HepG2 (cell line): ENCODE data around the gene ZNF302. TPM values are rescaled to one million over a fixed set of nuclear protein-coding genes. Genes with fewer than 3 reads are reported as not detected.
A peak's percentile ranks its signal among the peaks of the same experiment; 100 is the strongest.

ENCODE experiments used
- EEA1 ChIP-seq: sonication (generic); formaldehyde crosslinking; IDR thresholded peaks from 2 replicates; pipeline ENCODE4 v1.5.1; 2020; ENCODE audit warnings: mild to moderate bottlenecking, missing genetic modification reagents, borderline replicate concordance
- GATA4 ChIP-seq: sonication (generic); IDR thresholded peaks from 2 replicates; pipeline ENCODE4 v1.6.1; 2016; ENCODE audit warnings: antibody characterized with exemption, low read depth, borderline replicate concordance
- HBP1 ChIP-seq: IDR thresholded peaks from 2 replicates; pipeline ENCODE4 v1.6.1; 2016; ENCODE audit warnings: low read depth, control low read depth
- HMGA1 ChIP-seq: sonication (generic); formaldehyde crosslinking; conservative IDR thresholded peaks from 2 replicates; pipeline ENCODE4 v1.4.0; 2020; ENCODE audit warnings: missing genetic modification reagents
- HOXD1 ChIP-seq: sonication (generic); formaldehyde crosslinking; IDR thresholded peaks from 2 replicates; pipeline ENCODE4 v1.5.0; 2020; ENCODE audit warnings: missing genetic modification reagents
- IRF1 ChIP-seq: sonication (generic); formaldehyde crosslinking; IDR thresholded peaks from 2 replicates; pipeline ENCODE4 v1.4.0; 2020; ENCODE audit warnings: low read depth, mild to moderate bottlenecking, missing genetic modification reagents
- IRF2 ChIP-seq: IDR thresholded peaks from 2 replicates; pipeline ENCODE4 v1.6.1; 2018; ENCODE audit warnings: missing genetic modification reagents, missing compliant biosample characterization
- KAT7 ChIP-seq: IDR thresholded peaks from 2 replicates; pipeline ENCODE4 v1.6.1; 2018; ENCODE audit warnings: borderline replicate concordance, missing compliant biosample characterization
- MED1 ChIP-seq: sonication (generic); formaldehyde crosslinking; IDR thresholded peaks from 2 replicates; pipeline ENCODE4 v1.4.0; 2020; ENCODE audit warnings: missing genetic modification reagents
- MIER2 ChIP-seq: IDR thresholded peaks from 2 replicates; pipeline ENCODE4 v1.6.1; 2016; ENCODE audit warnings: missing biosample characterization, missing genetic modification reagents
- MTA3 ChIP-seq: sonication (generic); formaldehyde crosslinking; IDR thresholded peaks from 2 replicates; pipeline ENCODE4 v1.4.0; 2020; ENCODE audit warnings: missing genetic modification reagents
- NFRKB ChIP-seq: fragments of 450-650 bp; IDR thresholded peaks from 2 replicates; pipeline ENCODE4 v1.6.1; 2017
- POLR2AphosphoS5 ChIP-seq: IDR thresholded peaks from 2 replicates; pipeline ENCODE4 v1.6.1; 2012; ENCODE audit warnings: low read depth, low read length
- PRPF4 ChIP-seq: fragments of 200-400 bp; formaldehyde crosslinking; IDR thresholded peaks from 2 replicates; pipeline ENCODE4 v1.6.1; 2016; ENCODE audit warnings: low read length, low read depth; ENCODE audit not compliant: poor library complexity, severe bottlenecking
- PTBP1 ChIP-seq: fragments of 200-400 bp; formaldehyde crosslinking; IDR thresholded peaks from 2 replicates; pipeline ENCODE4 v1.6.1; 2018; ENCODE audit warnings: low read length, low read depth; ENCODE audit not compliant: poor library complexity, severe bottlenecking
- SALL1 ChIP-seq: sonication (generic); formaldehyde crosslinking; IDR thresholded peaks from 2 replicates; pipeline ENCODE4 v1.8.0; 2022; ENCODE audit warnings: mild to moderate bottlenecking, missing genetic modification reagents
- TAF1 ChIP-seq: sonication (generic); formaldehyde crosslinking; IDR thresholded peaks from 2 replicates; pipeline ENCODE4 v1.4.0; 2020; ENCODE audit warnings: missing genetic modification reagents
- THRA ChIP-seq: sonication (generic); formaldehyde crosslinking; IDR thresholded peaks from 2 replicates; pipeline ENCODE4 v1.4.0; 2020; ENCODE audit warnings: missing genetic modification reagents, borderline replicate concordance
- WIZ ChIP-seq: sonication (generic); formaldehyde crosslinking; IDR thresholded peaks from 2 replicates; pipeline ENCODE4 v1.5.1; 2020; ENCODE audit warnings: mild to moderate bottlenecking, missing genetic modification reagents
- YEATS2 ChIP-seq: sonication (generic); formaldehyde crosslinking; IDR thresholded peaks from 2 replicates; pipeline ENCODE4 v1.4.0; 2020; ENCODE audit warnings: missing genetic modification reagents, borderline replicate concordance
- ZFP36 ChIP-seq: fragments of 150-350 bp; IDR thresholded peaks from 2 replicates; pipeline ENCODE4 v1.6.1; 2018; ENCODE audit warnings: borderline replicate concordance, low read length, low read depth; ENCODE audit not compliant: partially characterized antibody
- ZFY ChIP-seq: sonication (generic); formaldehyde crosslinking; IDR thresholded peaks from 2 replicates; pipeline ENCODE4 v1.4.0; 2020; ENCODE audit warnings: missing genetic modification reagents
- ZNF17 ChIP-seq: sonication (generic); formaldehyde crosslinking; IDR thresholded peaks from 2 replicates; pipeline ENCODE4 v1.5.0; 2020; ENCODE audit warnings: mild to moderate bottlenecking, missing genetic modification reagents
- ZNF383 ChIP-seq: sonication (generic); formaldehyde crosslinking; IDR thresholded peaks from 2 replicates; pipeline ENCODE4 v1.4.0; 2020; ENCODE audit warnings: missing genetic modification reagents, mild to moderate bottlenecking, borderline replicate concordance
- ZNF460 ChIP-seq: sonication (generic); formaldehyde crosslinking; IDR thresholded peaks from 2 replicates; pipeline ENCODE4 v1.5.1; 2020; ENCODE audit warnings: missing genetic modification reagents, mild to moderate bottlenecking, borderline replicate concordance
- ZNF468 ChIP-seq: sonication (generic); formaldehyde crosslinking; IDR thresholded peaks from 2 replicates; pipeline ENCODE4 v1.8.0; 2022; ENCODE audit warnings: mild to moderate bottlenecking, moderate library complexity, missing genetic modification reagents
- ZNF510 ChIP-seq: sonication (generic); formaldehyde crosslinking; IDR thresholded peaks from 2 replicates; pipeline ENCODE4 v1.4.0; 2020; ENCODE audit warnings: low read depth, mild to moderate bottlenecking, missing genetic modification reagents
- ZNF619 ChIP-seq: sonication (generic); formaldehyde crosslinking; IDR thresholded peaks from 2 replicates; pipeline ENCODE4 v1.4.0; 2020; ENCODE audit warnings: mild to moderate bottlenecking, missing genetic modification reagents
- ZNF784 ChIP-seq: sonication (generic); formaldehyde crosslinking; IDR thresholded peaks from 2 replicates; pipeline ENCODE4 v1.5.1; 2020; ENCODE audit warnings: missing genetic modification reagents, mild to moderate bottlenecking, borderline replicate concordance
- polyA plus RNA-seq, 8 experiments: library from polyadenylated mRNA; depleted of rRNA in 3 of 8; stranded (reverse) in 7 of 8; unstranded in 1 of 8; fragments of >200 nt; fragmentation: Illumina TruSeq in 4 of 8; extraction: Trizol in 4 of 8; gene quantifications; 2 replicates each; pipeline versions ENCODE4 v1.2.1 to v1.2.3, GENCODE V29; 2011 to 2016; ENCODE audit warnings: low read depth in 4 of 8, missing spikeins in 1 of 8, mixed read lengths in 1 of 8; ENCODE audit not compliant: insufficient read depth in 1 of 8
- total RNA-seq, 5 experiments: library from RNA; depleted of rRNA; stranded (reverse); fragments of >200 nt; fragmentation: Illumina TruSeq; extraction: Trizol; gene quantifications; 2 replicates each; pipeline ENCODE4 v1.2.3, GENCODE V29; 2016; ENCODE audit warnings: low read depth in 1 of 5

Gene ZNF302
- total and polyA plus RNA-seq, 2 of the 13 experiments (the other 11 are each of a cell fraction or from before 2014, with no cell fraction given) = not detected

GRCh38 chr19:34667349-34668076 lies 10.0 kb upstream of the ZNF302 start (continued):
- TF ChIP-seq THRA (CRISPR knock-in tag) = no peak
- no peak for TF ChIP-seq PTBP1
- TF ChIP-seq ZNF784 = no peak
- no peak for TF ChIP-seq HMGA1
- TF ChIP-seq IRF1 (CRISPR knock-in tag) = peak; percentile 86; the same call in 1 of the 2 replicates
- TF ChIP-seq ZNF510 (CRISPR knock-in tag) = no peak
- TF ChIP-seq TAF1 (CRISPR knock-in tag) = no peak
- TF ChIP-seq ZNF17 (CRISPR knock-in tag) = no peak
- no peak for TF ChIP-seq YEATS2 (CRISPR knock-in tag)
- TF ChIP-seq MTA3 (CRISPR knock-in tag) = no peak
- no peak for TF ChIP-seq KAT7 (CRISPR knock-in tag)
- TF ChIP-seq HBP1 (CRISPR knock-in tag) = no peak
- no peak for TF ChIP-seq GATA4
- TF ChIP-seq SALL1 (CRISPR knock-in tag) = 0 out of 2 replicates have a peak, but pooled peaks have one; percentile 9
- TF ChIP-seq EEA1 = no peak
- TF ChIP-seq WIZ (CRISPR knock-in tag) = no peak
- TF ChIP-seq POLR2AphosphoS5 = no peak
- TF ChIP-seq NFRKB = no peak
- no peak for TF ChIP-seq ZNF460 (CRISPR knock-in tag)
- TF ChIP-seq MIER2 (CRISPR knock-in tag) = no peak
- TF ChIP-seq ZFY = peak; percentile 35; the same call in 1 of the 2 replicates
- TF ChIP-seq ZFP36 = no peak
- TF ChIP-seq MED1 (CRISPR knock-in tag) = no peak
- peak; percentile 55 for TF ChIP-seq IRF2 (CRISPR knock-in tag)
- TF ChIP-seq ZNF383 (CRISPR knock-in tag) = no peak
- TF ChIP-seq HOXD1 (CRISPR knock-in tag) = no peak
- TF ChIP-seq PRPF4 = no peak
- no peak for TF ChIP-seq ZNF619 (CRISPR knock-in tag)
- TF ChIP-seq ZNF468 (CRISPR knock-in tag) = no peak
